ENCODE measurements around the gene ELF3. TPM values are rescaled to one million over a fixed set of nuclear protein-coding genes. Genes with fewer than 3 reads are reported as not detected.

Gene ELF3
- total RNA-seq, 1 donor from 2014 or later, result 0.56 TPM

GRCh38 chr1:202036595-202037387 lies 26.4 kb downstream of the ELF3 start:
- Mint-ChIP-seq H3K36me3 (ENCODE audit: low read depth, unreplicated experiment) (no peaks in the 10 kb centered on the region), H3K27ac (ENCODE audit: unreplicated experiment) (no peak overlapping the region), H3K4me1 (ENCODE audit: unreplicated experiment) (no peaks in the 10 kb centered on the region), H3K9me3 (ENCODE audit: unreplicated experiment) (no peaks in the 10 kb centered on the region), H3K4me3 (ENCODE audit: unreplicated experiment) (no peak overlapping the region), H3K27me3 (ENCODE audit: unreplicated experiment) (no peaks in the 10 kb centered on the region)
- TF ChIP-seq CTCF (IDR thresholded peaks at IDR 0.05; ENCODE audit: unreplicated experiment), result no peak
- DNase-seq (ENCODE audit: low spot score), result no peak

- Mint-ChIP-seq H3K9me3 (ENCODE audit: unreplicated experiment) (no peaks in the 10 kb centered on the region), H3K27me3 (ENCODE audit: unreplicated experiment) (no peaks in the 10 kb centered on the region), H3K36me3 (ENCODE audit: low read depth, unreplicated experiment) (no peaks in the 10 kb centered on the region), H3K27ac (ENCODE audit: unreplicated experiment) (no peak overlapping the region), H3K4me3 (ENCODE audit: unreplicated experiment) (no peak overlapping the region), H3K4me1 (ENCODE audit: unreplicated experiment) (no peaks in the 10 kb centered on the region)
- DNase-seq (ENCODE audit: low spot score), result no peak
- TF ChIP-seq CTCF (IDR thresholded peaks at IDR 0.05; ENCODE audit: unreplicated experiment), result no peak
Observed at GRCh38 chr1:202037706-202038296, 27.4 kb downstream of the ELF3 start.

GRCh38 chr1:202038688-202039346 lies 28.4 kb downstream of the ELF3 start:
- Mint-ChIP-seq H3K27me3 (ENCODE audit: unreplicated experiment) (no peaks in the 10 kb centered on the region), H3K4me3 (ENCODE audit: unreplicated experiment) (no peak overlapping the region), H3K4me1 (ENCODE audit: unreplicated experiment) (no peaks in the 10 kb centered on the region), H3K9me3 (ENCODE audit: unreplicated experiment) (no peaks in the 10 kb centered on the region), H3K36me3 (ENCODE audit: low read depth, unreplicated experiment) (no peaks in the 10 kb centered on the region), H3K27ac (ENCODE audit: unreplicated experiment) (no peak overlapping the region)
- TF ChIP-seq CTCF (IDR thresholded peaks at IDR 0.05; ENCODE audit: unreplicated experiment), result no peak
- DNase-seq (ENCODE audit: low spot score), result no peak

- no peak for DNase-seq (ENCODE audit: low spot score)
- Mint-ChIP-seq H3K4me3 (ENCODE audit: unreplicated experiment) (no peak overlapping the region), H3K36me3 (ENCODE audit: low read depth, unreplicated experiment) (no peaks in the 10 kb centered on the region), H3K27me3 (ENCODE audit: unreplicated experiment) (peaks cover 4% of the 10 kb centered on the region), H3K4me1 (ENCODE audit: unreplicated experiment) (no peaks in the 10 kb centered on the region), H3K27ac (ENCODE audit: unreplicated experiment) (no peak overlapping the region), H3K9me3 (ENCODE audit: unreplicated experiment) (no peaks in the 10 kb centered on the region)
- no peak for TF ChIP-seq CTCF (IDR thresholded peaks at IDR 0.05; ENCODE audit: unreplicated experiment)
Observed at GRCh38 chr1:202045705-202046104, 35.3 kb downstream of the ELF3 start.

GRCh38 chr1:202046227-202046626 lies 35.8 kb downstream of the ELF3 start:
- no peaks in the 10 kb centered on the region for H3K36me3 Mint-ChIP-seq (ENCODE audit: low read depth, unreplicated experiment)

More at GRCh38 chr1:202046227-202046626, 35.8 kb downstream of the ELF3 start:
- Mint-ChIP-seq H3K9me3 (ENCODE audit: unreplicated experiment) (no peaks in the 10 kb centered on the region), H3K27ac (ENCODE audit: unreplicated experiment) (no peak overlapping the region), H3K4me3 (ENCODE audit: unreplicated experiment) (no peak overlapping the region), H3K4me1 (ENCODE audit: unreplicated experiment) (no peaks in the 10 kb centered on the region), H3K27me3 (ENCODE audit: unreplicated experiment) (peaks cover 4% of the 10 kb centered on the region)
- DNase-seq (ENCODE audit: low spot score), result no peak
- TF ChIP-seq CTCF (IDR thresholded peaks at IDR 0.05; ENCODE audit: unreplicated experiment), result no peak

Measured in endothelial cell (in vitro differentiated cells).